ENCODE measurements around the gene LRMDA.

GRCh38 chr10:76310588-76311080 is 879.2 kb downstream of the LRMDA start:
- TF ChIP-seq, protein P1, sequence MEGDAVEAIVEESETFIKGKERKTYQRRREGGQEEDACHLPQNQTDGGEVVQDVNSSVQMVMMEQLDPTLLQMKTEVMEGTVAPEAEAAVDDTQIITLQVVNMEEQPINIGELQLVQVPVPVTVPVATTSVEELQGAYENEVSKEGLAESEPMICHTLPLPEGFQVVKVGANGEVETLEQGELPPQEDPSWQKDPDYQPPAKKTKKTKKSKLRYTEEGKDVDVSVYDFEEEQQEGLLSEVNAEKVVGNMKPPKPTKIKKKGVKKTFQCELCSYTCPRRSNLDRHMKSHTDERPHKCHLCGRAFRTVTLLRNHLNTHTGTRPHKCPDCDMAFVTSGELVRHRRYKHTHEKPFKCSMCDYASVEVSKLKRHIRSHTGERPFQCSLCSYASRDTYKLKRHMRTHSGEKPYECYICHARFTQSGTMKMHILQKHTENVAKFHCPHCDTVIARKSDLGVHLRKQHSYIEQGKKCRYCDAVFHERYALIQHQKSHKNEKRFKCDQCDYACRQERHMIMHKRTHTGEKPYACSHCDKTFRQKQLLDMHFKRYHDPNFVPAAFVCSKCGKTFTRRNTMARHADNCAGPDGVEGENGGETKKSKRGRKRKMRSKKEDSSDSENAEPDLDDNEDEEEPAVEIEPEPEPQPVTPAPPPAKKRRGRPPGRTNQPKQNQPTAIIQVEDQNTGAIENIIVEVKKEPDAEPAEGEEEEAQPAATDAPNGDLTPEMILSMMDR (IDR thresholded peaks at IDR 0.05; ENCODE audit: low read depth, low read length), result no peak
- no peak for TF ChIP-seq EZH2phosphoT487 (IDR thresholded peaks at IDR 0.05; ENCODE audit: low read depth)

Data from OCI-LY3 (cell line).